GM19397 (cell line): ENCODE results near the gene WDFY2.

Experiments
- ATAC-seq: cut with Tn5 transposase; IDR thresholded peaks from one replicate; pipeline ENCODE4 v1.9.1; 2021; ENCODE audit warnings: mild to moderate bottlenecking, moderate library complexity; ENCODE audit not compliant: unreplicated experiment

WDFY2 gene

GRCh38 chr13:51767100-51767499 lies 182.8 kb downstream of the WDFY2 start:
- ATAC-seq: no peak

DNA sequence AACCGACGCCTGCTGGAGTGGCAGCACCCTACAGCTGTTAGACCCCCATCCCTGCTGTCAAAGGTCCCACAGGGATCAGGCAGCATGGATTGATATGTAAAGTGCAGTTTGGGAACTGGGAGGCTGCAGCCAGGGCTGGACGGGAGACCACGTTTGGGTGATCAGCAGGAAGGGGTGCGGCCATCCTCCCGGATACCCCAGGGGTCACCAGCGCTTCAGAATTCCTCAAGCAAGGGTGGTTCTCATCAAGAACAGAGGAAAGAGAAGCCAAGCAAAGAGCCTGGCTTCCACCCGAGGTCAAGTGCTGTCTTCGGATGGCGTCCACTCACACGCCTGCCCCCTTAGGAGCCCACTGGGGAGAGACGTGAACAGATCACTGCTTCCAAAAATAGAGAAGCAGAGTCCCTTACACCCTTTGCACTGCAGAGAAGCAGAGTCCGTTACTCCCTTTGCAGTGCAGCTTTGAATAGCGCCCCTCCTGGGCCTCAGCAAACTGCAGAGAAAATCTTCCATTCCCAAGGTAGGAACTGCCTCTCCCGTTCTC lies 184.2 kb downstream of the WDFY2 start:
- no peak for ATAC-seq

DNA sequence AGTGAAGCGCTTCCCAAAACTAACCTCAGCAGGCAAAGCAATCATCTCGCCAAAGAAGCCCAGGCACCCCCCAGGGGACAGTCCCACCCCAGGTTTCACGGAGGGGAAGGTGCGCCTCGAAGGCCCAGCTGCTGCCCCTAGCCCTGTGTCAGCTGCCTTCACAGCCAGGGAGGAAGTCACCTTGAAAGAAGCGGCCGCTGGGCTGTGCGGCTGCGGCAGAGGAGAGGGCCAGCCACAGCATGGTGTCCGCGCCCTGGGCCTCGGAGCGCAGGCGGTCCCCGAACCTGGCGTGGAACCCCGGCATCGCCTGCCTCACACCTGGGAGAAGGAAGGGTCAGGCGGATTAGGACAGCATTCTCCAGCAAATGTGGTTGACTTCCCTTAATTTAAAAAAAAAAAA lies 184.7 kb downstream of the WDFY2 start:
- ATAC-seq: no peak

DNA sequence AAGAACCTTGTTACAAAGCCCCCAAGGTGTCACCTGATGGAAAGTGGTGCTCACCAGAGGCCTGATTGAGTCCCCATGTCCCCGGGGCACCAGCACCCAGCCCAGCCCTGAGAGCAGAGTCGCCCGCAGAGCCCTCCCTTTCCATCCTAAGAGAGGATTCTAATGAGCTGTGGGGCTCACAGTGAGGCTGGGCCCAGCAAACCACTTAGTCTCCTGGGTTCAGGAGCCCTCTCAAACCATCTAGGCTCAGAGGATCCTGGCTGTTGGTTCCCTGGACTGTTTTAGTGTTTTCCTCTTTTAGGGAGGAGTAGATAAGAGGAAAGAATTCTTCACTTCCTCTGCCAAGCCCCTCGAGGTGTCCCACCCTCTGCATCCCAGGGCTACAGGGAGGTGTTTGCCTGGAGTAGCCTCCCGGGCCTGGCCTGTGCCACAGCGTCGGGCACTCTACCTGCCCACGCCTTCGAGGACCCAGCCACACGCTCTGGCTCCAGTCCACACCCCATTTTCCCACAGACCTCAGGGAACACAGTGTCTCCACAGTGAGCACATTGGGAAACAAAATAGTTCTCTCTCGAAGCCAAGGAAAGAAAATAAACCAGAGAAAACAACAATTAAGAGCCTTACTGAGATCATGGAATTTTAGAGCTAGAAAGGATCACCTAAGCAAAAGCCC lies 185.3 kb downstream of the WDFY2 start:
- ATAC-seq: no peak

DNA sequence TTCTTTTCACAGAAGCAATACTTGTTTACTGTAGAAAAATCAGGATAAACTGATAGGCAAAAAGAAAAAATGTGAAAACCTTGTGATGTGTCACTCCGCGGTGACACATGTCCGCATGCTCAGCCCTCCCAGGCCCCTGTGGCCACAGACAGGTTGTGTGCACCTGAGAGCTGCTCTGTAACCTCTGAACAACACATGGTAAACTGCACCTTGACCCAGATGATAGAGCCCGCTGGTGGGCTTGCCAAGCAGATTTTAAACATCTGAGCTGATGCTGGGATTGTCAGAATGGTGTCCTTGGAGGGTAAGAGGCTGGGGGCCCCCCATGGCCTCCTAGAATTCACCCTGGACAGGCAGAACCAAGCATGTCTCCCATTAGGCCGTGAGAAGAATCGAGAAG lies 185.9 kb downstream of the WDFY2 start:
- no peak for ATAC-seq

DNA sequence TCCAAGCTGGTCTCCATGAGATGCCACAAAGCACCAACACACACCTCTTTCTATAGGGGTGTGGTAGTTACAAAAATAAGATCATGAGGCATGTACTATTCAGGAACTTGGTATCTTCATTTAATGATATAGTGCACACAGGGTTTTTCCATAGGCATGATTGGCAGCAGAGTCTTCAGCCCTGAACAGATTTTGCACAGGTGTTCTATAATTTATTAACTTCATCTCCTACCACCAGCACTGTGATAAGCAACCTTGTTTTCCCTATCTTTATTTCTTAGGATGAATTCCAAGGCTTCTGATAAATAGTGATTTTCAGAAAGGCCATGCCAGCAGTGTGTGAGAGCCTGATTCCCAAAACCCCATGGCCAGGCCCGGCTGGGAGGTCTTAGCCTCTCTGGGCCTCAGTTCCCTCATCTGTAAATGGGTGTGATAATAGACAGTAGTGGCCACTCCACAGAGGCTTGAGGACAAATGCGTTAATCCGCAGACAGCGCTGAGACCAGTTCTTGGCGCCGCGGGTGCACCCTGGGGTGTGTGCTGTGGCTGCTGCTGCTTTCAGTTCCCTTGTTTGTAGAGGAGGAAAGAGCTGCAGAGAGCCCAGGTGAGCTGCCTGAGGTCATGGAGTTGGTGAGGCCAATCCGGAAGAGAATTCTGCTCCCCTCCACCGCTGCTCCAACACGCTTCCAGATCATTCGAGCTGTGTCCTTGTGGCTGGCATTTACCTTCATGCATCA lies 186.6 kb downstream of the WDFY2 start:
- no peak for ATAC-seq

DNA sequence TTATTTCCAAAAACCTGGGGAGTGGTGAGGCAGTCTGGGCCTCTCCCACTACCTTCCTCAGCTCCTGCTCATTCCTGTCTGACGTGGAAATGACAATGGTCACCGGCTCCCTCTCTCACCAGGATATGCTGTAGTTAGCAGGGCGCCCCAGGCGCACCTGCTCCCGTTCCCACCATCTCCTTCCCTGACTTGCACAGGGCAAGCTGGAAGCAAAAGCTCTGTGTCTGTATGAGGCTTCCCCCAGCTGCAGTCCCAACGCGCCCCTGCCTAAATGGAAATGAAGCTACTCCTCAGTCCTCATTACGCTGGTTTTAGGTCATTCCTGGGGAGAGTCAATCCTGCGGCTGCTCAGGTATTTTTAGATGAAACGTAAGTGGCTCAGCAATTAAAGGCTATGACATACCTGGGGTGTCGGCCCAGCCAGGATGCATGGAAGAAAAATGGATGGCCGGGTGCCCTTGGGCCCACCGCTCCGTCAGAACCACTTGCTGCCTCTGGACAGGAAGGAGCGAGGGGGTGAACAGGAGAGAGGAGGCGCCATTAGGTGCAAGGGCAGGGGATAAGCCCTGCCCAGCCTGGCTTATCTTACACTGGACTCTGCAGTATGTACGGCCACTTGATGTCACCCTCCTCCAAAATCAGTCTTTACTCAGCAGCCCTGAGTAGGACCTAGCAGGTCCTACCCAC lies 187.3 kb downstream of the WDFY2 start:
- no peak for ATAC-seq

GRCh38 chr13:51772105-51772455 lies 187.8 kb downstream of the WDFY2 start:
- ATAC-seq: no peak

DNA sequence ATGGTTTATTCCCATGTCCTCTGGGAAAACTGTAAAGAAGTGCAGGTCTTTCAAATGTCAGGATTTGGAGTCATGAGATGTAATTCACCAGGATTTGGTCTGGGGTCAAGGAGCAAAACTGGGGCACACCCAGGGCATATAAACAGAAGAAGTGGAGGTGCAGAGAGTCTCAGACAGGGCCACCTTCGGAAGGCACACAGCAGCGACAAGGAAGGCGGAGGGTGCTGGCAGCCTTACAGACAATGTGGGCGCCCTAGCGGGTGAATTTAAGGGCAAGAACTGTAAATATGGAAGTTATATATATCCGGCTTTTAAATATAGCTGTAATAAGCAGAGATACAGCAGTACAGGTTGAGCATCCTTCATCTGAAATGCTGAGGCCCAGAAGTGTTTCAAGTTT lies 188.5 kb downstream of the WDFY2 start:
- ATAC-seq: no peak

GRCh38 chr13:51773515-51773914 lies 189.3 kb downstream of the WDFY2 start:
- no peak for ATAC-seq

DNA sequence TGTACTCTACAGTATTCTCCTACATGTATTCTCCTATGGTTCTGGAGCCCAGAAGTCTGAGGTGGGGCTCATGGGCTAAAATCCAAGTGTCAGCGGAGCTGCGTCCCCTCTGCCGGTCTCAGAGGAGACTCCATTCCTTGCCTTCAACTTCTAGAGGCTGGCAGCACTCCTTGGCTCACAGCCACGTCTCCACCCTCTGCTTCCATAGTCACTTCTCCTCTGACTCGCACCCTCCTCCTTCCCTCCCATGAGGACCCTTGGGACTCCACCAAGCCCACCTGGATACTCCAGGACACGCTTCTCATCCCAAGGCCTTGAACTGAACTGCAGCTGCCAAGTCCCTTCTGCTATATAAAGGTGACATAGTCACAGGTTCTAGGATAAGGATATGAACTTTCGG lies 191.9 kb downstream of the WDFY2 start:
- ATAC-seq: no peak

DNA sequence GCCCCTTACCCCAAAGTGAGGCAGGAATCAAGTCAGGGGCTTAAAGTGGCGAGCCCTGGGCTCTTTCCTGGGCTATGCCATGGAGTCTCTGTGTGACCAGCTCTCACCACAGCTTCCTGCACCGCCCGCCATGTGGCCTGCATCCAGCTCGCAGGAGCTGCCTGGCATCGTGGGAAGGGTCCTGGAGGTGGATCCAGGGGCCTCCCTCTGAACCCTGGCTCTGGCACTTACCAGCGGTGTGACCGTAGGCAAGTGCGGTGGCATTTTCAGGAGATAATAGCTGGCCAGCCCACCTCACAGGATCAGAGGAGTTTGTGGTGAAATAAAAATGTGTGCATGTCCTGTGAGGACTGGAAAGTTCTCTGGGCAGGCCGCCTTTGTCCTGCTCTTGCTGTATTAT lies 193.7 kb downstream of the WDFY2 start:
- no peak for ATAC-seq

- ATAC-seq: no peak
Measured at GRCh38 chr13:51778392-51778791, 194.1 kb downstream of the WDFY2 start.

DNA sequence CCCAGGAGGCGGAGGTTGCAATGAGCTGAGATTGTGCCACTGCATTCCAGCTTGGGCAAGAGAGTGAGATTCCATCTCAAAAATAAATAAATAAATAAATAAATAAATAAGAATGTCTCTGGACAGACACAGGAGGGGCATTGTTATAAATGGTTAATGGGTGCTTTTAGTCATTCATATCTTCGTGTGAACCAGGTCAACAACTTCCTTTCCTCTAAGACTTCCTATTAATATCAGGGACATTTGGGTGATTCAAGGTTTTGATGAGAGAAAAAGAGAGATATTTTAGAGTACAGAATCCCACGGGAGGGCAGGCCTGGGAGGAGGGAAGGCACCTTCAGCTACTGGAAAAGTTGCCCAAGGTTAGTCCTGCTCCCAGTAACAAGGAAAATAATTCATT lies 195.8 kb downstream of the WDFY2 start:
- no peak for ATAC-seq

GRCh38 chr13:51781246-51782022 lies 197.2 kb downstream of the WDFY2 start:
- ATAC-seq: no peak

DNA sequence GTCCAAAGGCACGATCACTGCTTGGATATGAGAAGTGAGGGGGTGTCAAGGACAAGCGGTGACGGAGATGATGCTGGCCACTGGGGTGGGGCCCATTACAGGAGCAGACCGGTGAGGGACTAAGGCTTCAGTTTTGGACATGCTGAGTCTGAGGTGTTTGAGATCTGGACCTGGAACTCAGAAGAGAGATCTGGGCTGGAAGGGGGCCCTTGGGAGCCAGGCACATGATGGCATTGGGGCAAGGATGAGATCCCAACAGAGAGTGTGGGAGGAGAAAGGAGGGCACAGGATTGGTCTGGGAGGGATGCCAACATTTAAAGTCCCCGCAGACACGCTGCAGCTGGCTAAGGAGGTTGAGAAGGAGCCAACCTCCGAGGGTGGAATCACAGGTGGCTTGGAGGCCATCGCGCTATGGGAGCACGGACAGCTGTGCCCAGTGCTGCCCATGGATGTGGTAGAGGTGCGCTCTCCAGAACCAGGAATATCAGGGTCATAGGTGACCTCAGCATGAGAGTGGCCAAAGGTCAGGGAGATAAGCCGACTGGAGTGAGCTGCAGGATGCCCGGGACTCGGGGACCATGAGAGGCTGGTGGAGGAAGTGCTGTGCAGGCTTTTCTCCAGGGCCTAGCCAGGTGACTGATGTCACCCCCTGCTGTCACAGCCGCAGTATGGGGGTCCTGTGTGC lies 197.9 kb downstream of the WDFY2 start:
- no peak for ATAC-seq

DNA sequence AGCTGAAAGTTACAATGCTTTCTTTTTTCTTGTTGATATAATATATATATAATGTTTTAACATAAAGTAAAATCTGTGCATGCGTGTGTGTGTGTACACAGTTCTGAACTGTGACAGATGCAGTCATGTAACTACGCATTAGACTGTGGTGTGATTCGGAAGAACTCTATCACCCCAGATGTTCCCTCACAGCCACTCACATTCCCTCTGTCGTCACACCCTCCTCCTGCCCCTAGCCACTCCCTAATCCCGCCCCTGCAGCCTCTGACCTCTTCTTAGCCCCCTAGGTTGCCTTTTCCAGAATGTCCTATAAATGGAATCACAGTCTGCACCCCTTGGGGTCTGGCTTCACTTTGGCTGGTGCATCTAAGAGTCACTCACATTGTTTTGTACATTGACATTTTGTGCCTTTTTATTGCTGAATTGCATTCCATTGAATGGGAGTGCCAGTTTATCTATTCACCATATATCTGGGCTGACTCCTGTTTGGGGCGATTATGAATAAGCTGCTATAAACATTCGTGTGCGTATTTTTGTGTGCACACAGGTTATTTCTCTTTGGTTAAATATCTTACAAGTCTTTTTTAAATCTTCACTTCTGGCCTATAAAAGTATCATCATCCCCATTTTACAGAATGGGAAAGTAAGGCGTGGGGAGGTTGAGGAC lies 199.3 kb downstream of the WDFY2 start:
- no peak for ATAC-seq

GRCh38 chr13:51784097-51784496 lies 199.8 kb downstream of the WDFY2 start:
- ATAC-seq: no peak

DNA sequence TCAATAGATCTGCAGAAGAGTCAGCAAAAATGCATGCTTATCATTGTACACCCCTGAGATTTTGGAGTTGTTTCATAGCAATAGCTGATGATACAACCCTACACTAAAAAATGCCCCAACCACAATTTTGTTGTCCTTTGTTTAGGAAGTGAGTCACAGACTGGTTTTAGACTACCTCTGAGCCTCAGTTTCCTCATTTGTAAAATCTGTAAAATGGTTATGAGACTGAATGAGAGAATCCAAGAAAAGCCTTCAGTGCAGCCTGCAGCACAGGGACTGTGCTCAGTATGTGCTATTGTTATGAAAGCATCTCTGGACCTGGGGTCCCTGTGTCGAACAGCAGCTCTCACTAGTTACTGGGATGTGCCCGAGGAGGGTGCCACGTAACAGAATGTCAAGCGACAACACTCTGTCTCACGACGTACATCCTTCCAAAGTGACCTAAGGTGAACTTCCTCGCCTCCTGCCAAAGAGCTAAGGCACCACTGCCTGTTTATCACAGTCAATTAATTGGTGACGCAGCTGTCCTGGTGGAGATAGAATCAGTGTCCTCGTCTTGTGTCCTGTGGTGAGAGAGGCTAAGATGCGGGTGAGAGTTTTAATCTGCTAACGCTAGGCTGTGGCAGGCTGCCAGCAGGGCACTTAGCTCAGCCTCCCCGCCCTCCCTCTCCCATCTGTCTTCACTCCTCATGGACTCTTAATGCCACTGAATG lies 201.6 kb downstream of the WDFY2 start:
- ATAC-seq: no peak
